ENCODE data around the gene RAB7B. TPM values are rescaled to one million over a fixed set of nuclear protein-coding genes. Genes with fewer than 3 reads are reported as not detected.

RAB7B gene
- total RNA-seq, 4 donors from 2014 or later, result 0.26 to 22.5 (median 8.0) TPM

DNA sequence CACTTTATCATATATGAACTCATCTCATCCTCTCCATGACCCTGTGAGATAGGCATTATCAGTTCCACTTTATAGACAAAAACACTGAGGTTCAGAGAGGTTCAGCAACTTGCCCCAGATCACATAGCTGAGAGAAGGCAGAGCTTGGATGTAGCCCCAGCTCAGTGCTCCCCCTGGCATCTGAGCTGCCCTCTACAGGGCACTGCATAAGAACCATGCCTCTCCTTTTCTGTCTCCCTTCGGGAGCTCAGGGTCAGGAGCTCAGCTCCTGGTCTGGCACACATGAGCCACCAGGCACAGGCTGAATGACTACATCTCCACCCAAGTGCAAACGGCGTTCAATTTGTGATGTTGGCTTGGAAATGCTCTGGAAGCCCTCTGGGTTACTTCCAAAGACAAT lies 16.9 kb downstream of the RAB7B start:
- TF ChIP-seq, protein P1, sequence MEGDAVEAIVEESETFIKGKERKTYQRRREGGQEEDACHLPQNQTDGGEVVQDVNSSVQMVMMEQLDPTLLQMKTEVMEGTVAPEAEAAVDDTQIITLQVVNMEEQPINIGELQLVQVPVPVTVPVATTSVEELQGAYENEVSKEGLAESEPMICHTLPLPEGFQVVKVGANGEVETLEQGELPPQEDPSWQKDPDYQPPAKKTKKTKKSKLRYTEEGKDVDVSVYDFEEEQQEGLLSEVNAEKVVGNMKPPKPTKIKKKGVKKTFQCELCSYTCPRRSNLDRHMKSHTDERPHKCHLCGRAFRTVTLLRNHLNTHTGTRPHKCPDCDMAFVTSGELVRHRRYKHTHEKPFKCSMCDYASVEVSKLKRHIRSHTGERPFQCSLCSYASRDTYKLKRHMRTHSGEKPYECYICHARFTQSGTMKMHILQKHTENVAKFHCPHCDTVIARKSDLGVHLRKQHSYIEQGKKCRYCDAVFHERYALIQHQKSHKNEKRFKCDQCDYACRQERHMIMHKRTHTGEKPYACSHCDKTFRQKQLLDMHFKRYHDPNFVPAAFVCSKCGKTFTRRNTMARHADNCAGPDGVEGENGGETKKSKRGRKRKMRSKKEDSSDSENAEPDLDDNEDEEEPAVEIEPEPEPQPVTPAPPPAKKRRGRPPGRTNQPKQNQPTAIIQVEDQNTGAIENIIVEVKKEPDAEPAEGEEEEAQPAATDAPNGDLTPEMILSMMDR (IDR thresholded peaks at IDR 0.05), result no peak
- no peak for TF ChIP-seq POLR2A (IDR thresholded peaks at IDR 0.05)
- Histone ChIP-seq H3K9me3 (no peaks in the 10 kb centered on the region), H3K27me3 (no peaks in the 10 kb centered on the region), H3K36me3 (no peaks in the 10 kb centered on the region), H3K4me1 (no peaks in the 10 kb centered on the region), H3K27ac (no peak overlapping the region), H3K4me3 (no peak overlapping the region)
- DNase-seq, result no peak
- intact Hi-C loops (cut with DNase I; ENCODE audit: low total_unique reads), result loop anchor here (10.0 kb wide), 1 partner anchor 119 kb away; no protein-coding TSS in a partner anchor

DNA sequence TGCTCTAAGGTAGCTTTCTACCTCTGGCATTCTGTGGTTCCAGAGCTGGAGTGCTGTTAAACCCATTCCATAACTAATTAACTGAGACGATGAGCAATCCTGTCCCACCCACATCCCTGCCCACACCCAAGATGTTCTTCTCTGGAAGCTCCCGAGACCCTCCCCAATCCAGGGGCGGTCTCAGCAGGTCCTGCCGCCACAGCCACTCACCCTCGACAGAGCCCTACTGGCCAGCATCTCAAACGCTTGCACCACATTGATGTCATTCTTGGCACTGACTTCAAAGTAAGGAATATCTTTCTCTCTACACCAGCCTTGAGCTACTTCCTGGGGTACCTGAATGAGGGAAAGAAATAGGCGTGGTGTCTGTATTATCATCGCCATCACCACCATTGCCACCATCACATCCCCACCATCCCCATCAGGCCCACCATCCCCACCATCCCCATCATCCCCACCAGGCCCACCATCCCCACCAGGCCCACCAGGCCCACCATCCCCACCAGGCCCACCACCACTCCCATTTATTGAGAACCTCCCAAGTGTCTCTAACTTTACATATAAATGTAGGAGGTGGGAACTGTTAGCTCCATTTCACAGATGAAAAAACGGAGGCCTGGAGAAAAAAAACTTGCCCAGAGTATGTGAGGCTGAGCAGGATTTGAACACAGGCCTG lies 17.7 kb downstream of the RAB7B start:
- intact Hi-C loops (cut with DNase I; ENCODE audit: low total_unique reads), result loop anchor here (10.0 kb wide), 1 partner anchor 119 kb away; no protein-coding TSS in a partner anchor
- no peak overlapping the region for H3K27ac ChIP-seq

GRCh38 chr1:205983925-205984725 lies 19.1 kb downstream of the RAB7B start:
- DNase-seq, result peak in 1 of 2 donors; percentile 52
- Histone ChIP-seq H3K27me3 (no peaks in the 10 kb centered on the region), H3K4me1 (no peaks in the 10 kb centered on the region), H3K4me3 (no peak overlapping the region), H3K27ac (no peak overlapping the region), H3K36me3 (no peaks in the 10 kb centered on the region), H3K9me3 (no peaks in the 10 kb centered on the region)
- intact Hi-C loops (cut with DNase I; ENCODE audit: low total_unique reads), result loop anchor here (10.0 kb wide), 1 partner anchor 121 kb away; no protein-coding TSS in a partner anchor
- TF ChIP-seq POLR2A (IDR thresholded peaks at IDR 0.05), result no peak
- TF ChIP-seq, protein P1 (IDR thresholded peaks at IDR 0.05), result peak; percentile 38 to 58 (median 48)

More for the DNA sequence above, 17.7 kb downstream of the RAB7B start:
- Histone ChIP-seq H3K9me3 (no peaks in the 10 kb centered on the region), H3K36me3 (no peaks in the 10 kb centered on the region), H3K27me3 (no peaks in the 10 kb centered on the region), H3K4me3 (no peak overlapping the region), H3K4me1 (no peaks in the 10 kb centered on the region)
- TF ChIP-seq, protein P1 (IDR thresholded peaks at IDR 0.05), result no peak
- no peak for TF ChIP-seq POLR2A (IDR thresholded peaks at IDR 0.05)
- no peak for DNase-seq

DNA sequence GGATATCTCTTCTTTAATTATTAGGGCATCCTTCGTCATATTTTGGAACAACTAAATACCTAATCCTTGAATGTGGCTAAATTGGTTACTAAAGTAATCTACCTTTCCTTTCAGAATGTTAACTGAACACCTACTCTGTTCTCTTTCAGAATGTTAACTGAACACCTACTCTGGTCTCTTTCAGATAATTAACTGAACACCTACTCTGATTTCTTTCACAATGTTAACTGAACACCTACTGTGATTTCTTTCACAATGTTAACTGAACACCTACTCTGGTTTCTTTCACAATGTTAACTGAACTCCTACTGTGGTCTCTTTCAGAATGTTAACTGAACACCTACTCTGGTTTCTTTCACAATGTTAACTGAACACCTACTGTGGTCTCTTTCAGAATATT lies 21.9 kb downstream of the RAB7B start:
- intact Hi-C loops (cut with DNase I; ENCODE audit: low total_unique reads), result loop anchor here (10.0 kb wide), 1 partner anchor 124 kb away; no protein-coding TSS in a partner anchor
- no peak for DNase-seq
- H3K9me3 ChIP-seq, result no peaks in the 10 kb centered on the region
- no peak overlapping the region for H3K27ac ChIP-seq
- no peaks in the 10 kb centered on the region for H3K36me3 ChIP-seq
- no peak overlapping the region for H3K4me3 ChIP-seq
- TF ChIP-seq, protein P1 (IDR thresholded peaks at IDR 0.05), result no peak
- no peak for TF ChIP-seq POLR2A (IDR thresholded peaks at IDR 0.05)
- H3K4me1 ChIP-seq, result no peaks in the 10 kb centered on the region
- H3K27me3 ChIP-seq, result no peaks in the 10 kb centered on the region

Measured in uterus (tissue), 4 donors.